Glomerular visceral epithelial cell (primary cell): ENCODE results near the gene PRPF18.

ENCODE experiments used
- DNase-seq: peaks from one replicate; pipeline ENCODE4 v3.0.0-alpha.2; 2016; ENCODE audit errors: extremely low spot score

PRPF18 gene

DNA sequence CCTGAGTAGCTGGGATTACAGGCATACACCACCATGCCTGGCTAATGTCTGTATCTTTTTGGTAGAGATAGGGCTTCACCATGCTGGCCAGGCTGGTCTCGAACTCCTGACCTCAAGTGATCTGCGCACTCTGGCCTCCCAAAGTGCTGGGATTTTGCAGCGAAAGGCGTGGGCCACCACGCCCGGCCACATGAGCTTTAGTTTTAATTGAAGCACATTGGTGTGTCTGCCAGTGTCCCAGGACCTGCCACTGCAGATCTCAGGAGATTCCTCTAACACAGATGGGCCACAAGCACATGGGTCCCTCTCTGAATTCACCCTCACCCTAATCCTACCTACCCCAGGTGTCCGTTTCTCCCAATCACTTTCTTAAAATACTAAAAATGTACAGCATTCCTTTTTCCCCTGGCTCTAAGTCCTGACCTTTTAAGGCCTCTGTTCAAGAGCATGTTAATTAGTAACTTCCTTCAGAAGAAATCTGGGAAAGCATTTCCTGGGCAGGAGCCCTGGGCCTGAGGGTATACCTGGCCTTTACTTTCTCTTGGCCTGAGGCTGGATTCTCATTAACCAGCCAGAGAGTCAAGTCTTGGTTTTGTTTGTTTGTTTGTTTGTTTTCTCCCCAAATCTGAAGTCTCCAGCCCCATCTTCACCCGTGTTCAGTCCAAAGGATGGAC, 82.6 kb downstream of the PRPF18 start:
- peak; percentile 21 for DNase-seq

DNA sequence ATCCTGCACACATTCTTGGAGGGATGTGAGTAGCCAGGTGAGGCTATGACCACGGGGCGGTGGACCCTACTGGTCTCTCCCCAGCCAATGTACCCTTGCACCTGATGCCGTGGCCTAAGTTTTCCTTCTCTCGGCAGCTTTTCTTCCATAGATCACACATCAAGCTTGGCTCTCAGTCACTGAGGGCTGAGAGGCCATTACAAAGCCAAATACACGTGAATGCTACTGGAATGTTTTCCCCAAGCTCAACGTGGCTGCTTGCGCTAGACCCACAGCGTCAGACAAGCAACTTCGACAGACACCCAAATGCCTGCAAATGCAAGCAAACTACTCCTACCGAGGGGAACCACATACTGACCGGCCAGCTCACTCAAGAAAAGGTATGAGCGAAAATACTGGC, 83.1 kb downstream of the PRPF18 start:
- no peak for DNase-seq

DNA sequence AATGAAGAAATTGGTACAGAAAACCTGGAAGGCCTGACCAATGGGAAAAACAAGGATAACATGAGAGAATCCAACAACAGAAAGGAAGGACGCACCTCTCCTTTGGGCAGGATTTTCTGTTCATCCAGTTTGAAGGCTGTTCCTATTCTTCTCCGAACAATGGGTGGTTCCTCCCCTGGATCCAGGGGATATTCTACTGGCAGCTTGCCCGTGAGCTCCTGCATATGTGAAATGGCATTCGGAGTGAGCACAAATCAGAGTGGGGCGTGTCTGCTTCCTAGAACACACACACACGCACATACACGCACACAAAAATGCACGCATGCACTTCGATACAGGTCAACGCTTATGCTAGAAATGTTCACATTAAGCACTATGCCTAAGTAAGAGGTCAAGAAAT, 83.5 kb downstream of the PRPF18 start:
- DNase-seq = no peak

DNA sequence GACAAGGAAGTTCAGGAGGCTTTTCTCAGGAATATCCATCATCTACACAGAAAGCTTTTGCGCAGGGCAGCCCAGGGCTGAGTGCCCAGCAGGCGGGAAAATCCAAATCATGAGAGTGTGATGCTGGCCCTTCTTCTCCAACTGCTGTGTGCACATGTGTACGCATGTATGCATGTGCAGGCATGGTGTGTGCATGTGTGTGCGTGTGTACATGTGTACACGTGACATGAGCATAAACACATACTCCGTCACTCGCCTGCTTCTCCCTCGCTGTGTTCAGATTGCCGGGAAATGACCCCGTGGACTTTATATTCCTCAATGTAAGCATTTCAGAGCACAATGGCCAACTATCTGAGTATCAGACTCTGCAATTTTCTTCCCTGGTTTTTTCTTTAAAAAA, 85.1 kb downstream of the PRPF18 start:
- no peak for DNase-seq

DNA sequence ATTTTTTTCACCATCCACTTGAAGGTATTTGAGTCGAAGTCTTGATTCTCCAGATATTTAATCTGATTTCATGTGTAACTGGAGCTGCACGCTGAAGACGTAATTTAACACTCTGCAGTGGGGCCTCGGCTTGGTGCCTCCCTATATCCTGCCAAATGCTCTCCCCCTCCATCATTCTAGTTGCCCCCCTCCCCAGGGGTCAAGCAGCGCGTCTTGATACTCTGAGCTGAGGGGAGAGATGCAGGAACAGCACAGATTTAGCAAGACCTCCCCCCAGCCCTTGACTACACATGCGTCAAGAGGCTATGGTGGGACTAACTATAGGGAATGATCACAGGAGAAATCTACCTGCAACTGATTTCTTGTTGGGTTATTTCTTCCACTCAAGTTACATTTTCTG, 85.8 kb downstream of the PRPF18 start:
- no peak for DNase-seq

DNA sequence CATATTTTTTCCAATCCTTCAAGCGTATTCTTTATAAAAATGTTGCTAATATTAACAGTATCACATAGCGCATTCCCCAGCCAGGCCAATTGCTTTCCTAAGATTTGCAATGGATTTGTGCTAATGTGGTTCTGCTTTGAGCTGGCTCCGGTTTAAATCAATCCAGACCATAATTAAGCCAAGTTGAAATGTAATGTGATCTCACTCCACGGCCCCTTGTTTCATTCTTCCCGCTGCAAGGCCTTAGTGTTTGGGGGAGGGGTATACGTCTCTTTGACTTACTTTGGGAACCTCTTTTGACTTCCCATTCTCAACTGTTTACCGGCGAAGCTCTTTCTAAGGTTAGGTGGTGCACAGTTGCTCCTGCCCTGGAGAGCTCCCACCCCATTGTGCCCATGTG, 86.4 kb downstream of the PRPF18 start:
- no peak for DNase-seq

DNA sequence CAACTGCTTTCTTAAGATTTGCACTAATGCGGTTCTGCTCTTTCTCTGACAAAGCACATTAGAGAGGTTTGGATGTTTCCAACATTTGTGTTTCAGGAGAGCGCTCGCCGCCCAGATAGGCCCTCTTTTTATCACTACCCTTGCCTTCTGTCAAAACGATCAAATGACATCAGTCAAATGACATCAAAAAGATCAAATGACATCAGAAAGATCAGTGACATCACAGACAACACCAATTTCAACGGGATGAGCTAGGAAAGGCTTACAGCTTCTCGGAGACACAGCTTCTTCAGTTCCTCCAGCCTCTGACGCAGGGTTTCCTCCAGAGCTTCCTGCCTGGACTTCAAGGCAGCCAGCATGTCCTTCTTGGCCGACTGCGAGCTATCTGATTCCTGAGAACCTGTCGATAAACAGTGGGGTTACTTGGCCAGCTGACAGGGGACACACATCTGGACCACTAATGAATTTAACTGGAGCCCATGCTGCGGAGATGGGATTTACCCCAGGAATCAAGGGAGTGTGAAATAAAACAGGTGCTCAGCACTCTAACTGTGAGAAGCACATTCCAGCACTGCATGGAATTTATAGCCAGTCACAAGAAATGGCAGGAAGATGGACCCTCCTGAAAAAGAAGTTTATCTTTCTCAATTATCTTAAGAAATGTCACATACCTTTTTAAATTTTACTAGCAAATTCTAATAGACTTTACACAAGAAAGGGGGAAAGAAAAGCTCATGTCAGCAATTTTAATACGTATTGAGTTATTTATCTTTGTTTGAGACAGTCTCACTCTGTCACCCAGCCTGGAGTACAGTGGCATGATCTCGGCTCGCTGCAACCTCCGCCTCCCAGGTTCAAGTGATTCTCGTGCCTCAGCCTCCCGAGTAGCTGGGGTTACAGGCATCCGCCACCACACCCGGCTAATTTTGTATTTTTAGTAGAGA, 88.2 kb downstream of the PRPF18 start:
- DNase-seq = no peak

DNA sequence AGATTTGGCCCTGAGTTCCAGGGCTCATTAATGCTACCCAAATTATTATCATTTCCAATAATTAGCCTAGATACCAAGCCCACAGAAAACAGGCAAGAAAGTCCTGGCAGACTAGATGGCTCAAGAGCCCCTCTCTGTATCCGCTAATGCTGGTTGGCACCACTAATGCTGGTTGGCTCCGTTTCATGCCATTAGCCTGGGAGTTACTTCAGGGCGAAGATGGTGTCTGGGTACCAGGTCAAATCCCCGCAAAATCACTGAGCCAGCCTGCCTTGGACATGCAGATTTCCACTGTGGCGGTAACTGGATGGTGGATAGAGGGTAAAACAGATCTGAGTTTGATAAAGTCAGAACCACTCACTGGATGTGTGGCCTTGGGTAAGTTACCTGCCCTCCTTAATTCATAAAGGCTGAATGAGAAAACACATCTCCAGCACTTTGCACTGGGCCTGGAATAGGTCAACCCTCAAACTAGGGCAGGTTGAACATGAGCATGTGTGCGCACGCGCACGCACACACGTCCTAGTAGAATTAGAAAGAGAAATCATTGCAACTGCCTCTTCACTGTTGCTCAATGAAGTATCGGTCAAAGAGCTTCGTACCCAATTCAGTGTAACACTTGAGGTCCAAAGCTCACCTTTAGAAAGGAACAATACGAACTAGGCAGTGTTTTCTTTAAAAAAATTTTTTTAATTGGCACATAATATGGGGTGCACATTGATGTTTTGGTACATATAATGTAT, 91.5 kb downstream of the PRPF18 start:
- no peak for DNase-seq
